Measurements from ENCODE around the gene METTL26.

The METTL26 gene

GRCh38 chr16:645852-646678 is 10.0 kb upstream of the METTL26 start:
- Histone ChIP-seq H3K4me2 (ENCODE audit: low read depth, low read length, poor library complexity, severe bottlenecking) (no peak overlapping the region), H3K9me3 (ENCODE audit: insufficient read depth, low read length) (no peaks in the 10 kb centered on the region), H3K4me3 (ENCODE audit: insufficient read depth, low read length, poor library complexity, severe bottlenecking) (no peak overlapping the region), H3K27me3 (ENCODE audit: low read length) (no peaks in the 10 kb centered on the region), H3K79me2 (ENCODE audit: insufficient read depth, low read length) (peaks cover 18% of the 10 kb centered on the region), H3F3A (ENCODE audit: insufficient read depth) (peaks cover 18% of the 10 kb centered on the region), H2AFZ (ENCODE audit: low read depth, low read length, severe bottlenecking) (no peak overlapping the region), H3K9me2 (replicated peaks; ENCODE audit: insufficient read depth, low read length) (no peaks in the 10 kb centered on the region), H4K20me1 (ENCODE audit: low read depth, low read length) (no peaks in the 10 kb centered on the region), H3K9ac (ENCODE audit: low read length) (no peak overlapping the region), H3K27ac (ENCODE audit: low read depth, low read length) (no peak overlapping the region), H3K36me3 (ENCODE audit: low read length) (no peaks in the 10 kb centered on the region)
- TF ChIP-seq EZH2phosphoT487 (conservative IDR thresholded peaks at IDR 0.05; ENCODE audit: low read length) (no peak), CTCF (IDR thresholded peaks at IDR 0.05; ENCODE audit: insufficient read depth, low read length, poor library complexity, severe bottlenecking) (no peak)

GRCh38 chr16:644556-644955 is 8.5 kb upstream of the METTL26 start:
- Histone ChIP-seq H4K20me1 (ENCODE audit: low read depth, low read length) (no peaks in the 10 kb centered on the region), H3K9me2 (replicated peaks; ENCODE audit: insufficient read depth, low read length) (no peaks in the 10 kb centered on the region), H3K9ac (ENCODE audit: low read length) (no peak overlapping the region), H3F3A (ENCODE audit: insufficient read depth) (peaks cover 26% of the 10 kb centered on the region), H2AFZ (ENCODE audit: low read depth, low read length, severe bottlenecking) (no peak overlapping the region), H3K9me3 (ENCODE audit: insufficient read depth, low read length) (no peaks in the 10 kb centered on the region), H3K79me2 (ENCODE audit: insufficient read depth, low read length) (peaks cover 13% of the 10 kb centered on the region), H3K4me3 (ENCODE audit: insufficient read depth, low read length, poor library complexity, severe bottlenecking) (no peak overlapping the region), H3K27ac (ENCODE audit: low read depth, low read length) (no peak overlapping the region), H3K27me3 (ENCODE audit: low read length) (no peaks in the 10 kb centered on the region), H3K36me3 (ENCODE audit: low read length) (no peaks in the 10 kb centered on the region), H3K4me2 (ENCODE audit: low read depth, low read length, poor library complexity, severe bottlenecking) (no peak overlapping the region)
- TF ChIP-seq CTCF (IDR thresholded peaks at IDR 0.05; ENCODE audit: insufficient read depth, low read length, poor library complexity, severe bottlenecking), result no peak
- no peak for TF ChIP-seq EZH2phosphoT487 (conservative IDR thresholded peaks at IDR 0.05; ENCODE audit: low read length)

GRCh38 chr16:643050-643368 is 6.9 kb upstream of the METTL26 start:
- H3K4me2 ChIP-seq (ENCODE audit: low read depth, low read length, poor library complexity, severe bottlenecking), result peak overlapping the region; percentile 65
- no peaks in the 10 kb centered on the region for H3K9me2 ChIP-seq (replicated peaks; ENCODE audit: insufficient read depth, low read length)
- peak overlapping the region; percentile 80 for H3K4me3 ChIP-seq (ENCODE audit: insufficient read depth, low read length, poor library complexity, severe bottlenecking)
- H3K79me2 ChIP-seq (ENCODE audit: insufficient read depth, low read length), result peaks cover 13% of the 10 kb centered on the region
- H3K27me3 ChIP-seq (ENCODE audit: low read length), result no peaks in the 10 kb centered on the region
- no peak for TF ChIP-seq CTCF (IDR thresholded peaks at IDR 0.05; ENCODE audit: insufficient read depth, low read length, poor library complexity, severe bottlenecking)
- no peak for TF ChIP-seq EZH2phosphoT487 (conservative IDR thresholded peaks at IDR 0.05; ENCODE audit: low read length)
- peak overlapping the region; percentile 70 for H3K9ac ChIP-seq (ENCODE audit: low read length)
- H3K9me3 ChIP-seq (ENCODE audit: insufficient read depth, low read length), result no peaks in the 10 kb centered on the region
- H3F3A ChIP-seq (ENCODE audit: insufficient read depth), result peaks cover 27% of the 10 kb centered on the region
- peak overlapping the region; percentile 74 for H3K27ac ChIP-seq (ENCODE audit: low read depth, low read length)
- no peak overlapping the region for H2AFZ ChIP-seq (ENCODE audit: low read depth, low read length, severe bottlenecking)
- no peaks in the 10 kb centered on the region for H3K36me3 ChIP-seq (ENCODE audit: low read length)
- H4K20me1 ChIP-seq (ENCODE audit: low read depth, low read length), result no peaks in the 10 kb centered on the region
